HG02678 (cell line): ENCODE data around the gene POLR1A.

Source experiments
- ATAC-seq: cut with Tn5 transposase; IDR thresholded peaks from one replicate; pipeline ENCODE4 v1.9.1; 2021; ENCODE audit warnings: mild to moderate bottlenecking, moderate library complexity; ENCODE audit not compliant: unreplicated experiment

The POLR1A gene

DNA sequence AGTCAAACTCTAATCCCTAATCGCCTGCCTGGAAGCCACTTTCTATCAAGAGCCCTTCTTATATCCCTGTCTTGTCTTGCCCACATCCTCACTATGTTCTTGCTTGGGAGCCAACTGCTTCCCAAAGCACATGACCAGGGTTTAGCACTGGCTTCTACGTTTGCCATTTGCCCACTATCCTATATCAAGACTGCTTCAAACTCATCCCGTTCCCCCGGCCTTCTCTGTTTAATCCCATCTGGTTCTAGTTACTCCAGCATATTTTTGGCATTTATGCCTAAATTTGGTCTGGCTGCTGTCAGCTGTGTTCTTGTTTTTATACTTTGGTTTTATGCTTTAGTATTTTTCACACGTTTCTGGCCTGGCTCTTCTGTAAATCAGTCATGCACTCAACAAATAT, 40.2 kb downstream of the POLR1A start:
- no peak for ATAC-seq

DNA sequence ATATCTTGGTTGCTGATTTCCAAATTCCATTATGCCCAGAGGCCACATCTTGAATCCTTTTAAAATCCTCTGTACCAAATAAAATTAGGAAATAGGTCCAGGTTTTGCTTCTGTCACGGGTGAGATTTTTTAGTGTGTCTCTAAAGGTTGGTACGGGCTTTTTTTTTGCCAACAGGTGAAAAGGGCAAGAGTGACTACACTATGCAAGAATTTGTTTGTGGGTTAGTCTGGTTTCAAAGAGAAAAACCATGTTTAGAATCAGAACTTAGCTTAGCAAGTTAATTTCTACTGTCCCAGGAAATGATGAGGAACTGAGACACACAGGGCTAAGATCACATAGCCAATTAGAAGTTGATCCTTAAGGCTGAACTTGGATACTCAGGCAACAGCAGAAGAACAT, 41.7 kb downstream of the POLR1A start:
- no peak for ATAC-seq

DNA sequence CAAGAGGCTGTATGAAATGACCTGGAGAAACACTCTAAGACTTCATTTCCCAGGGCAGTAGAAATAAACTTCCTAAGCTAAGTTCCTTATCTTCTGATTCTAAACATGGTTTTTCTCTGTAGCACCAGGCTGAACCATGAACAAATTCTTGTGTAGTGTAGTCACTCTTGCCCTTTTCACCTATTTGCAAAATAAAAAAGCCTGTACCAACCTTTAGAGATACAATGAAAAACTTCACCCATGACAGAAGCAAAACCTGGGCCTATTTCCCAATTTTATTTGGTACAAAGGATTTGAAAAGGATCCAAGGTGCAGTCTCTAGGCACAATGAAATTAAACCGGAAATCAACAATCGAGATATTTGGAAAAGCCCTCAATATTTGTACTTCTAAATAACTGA, 43.6 kb downstream of the POLR1A start:
- ATAC-seq = no peak

DNA sequence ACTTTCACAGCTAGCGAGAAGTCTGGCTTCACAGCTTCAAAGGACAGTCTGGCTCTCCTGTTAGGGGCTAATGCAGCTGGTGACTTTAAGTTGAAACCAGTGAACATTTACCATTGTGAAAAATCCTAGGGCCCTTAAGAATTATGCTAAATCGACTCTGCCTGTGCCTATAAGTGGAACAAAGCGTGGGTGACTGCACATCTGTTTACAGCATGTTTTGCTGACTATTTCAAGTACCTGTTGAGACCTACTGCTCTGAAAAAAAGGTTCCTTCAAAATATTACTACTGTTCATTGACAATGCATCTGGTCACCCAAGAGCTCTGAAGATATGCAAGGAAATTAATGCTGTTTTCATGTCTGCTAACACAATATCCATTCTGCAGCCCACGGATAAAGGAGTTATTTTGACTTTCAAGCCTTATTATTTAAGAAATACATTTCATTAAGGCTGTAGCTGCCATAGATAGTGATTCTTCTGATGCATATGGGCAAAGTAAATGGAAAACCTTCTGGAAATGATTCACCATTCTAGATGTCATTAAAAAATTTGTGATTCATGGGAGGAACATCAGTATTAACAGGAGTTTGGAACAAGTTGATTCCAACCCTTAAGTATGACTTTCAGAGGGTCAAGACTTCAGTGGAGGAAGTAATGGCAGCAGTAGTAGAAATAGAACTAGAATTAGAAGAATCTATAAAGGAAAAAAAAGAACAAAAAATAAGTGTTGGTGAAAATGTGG, 48.9 kb downstream of the POLR1A start:
- no peak for ATAC-seq

DNA sequence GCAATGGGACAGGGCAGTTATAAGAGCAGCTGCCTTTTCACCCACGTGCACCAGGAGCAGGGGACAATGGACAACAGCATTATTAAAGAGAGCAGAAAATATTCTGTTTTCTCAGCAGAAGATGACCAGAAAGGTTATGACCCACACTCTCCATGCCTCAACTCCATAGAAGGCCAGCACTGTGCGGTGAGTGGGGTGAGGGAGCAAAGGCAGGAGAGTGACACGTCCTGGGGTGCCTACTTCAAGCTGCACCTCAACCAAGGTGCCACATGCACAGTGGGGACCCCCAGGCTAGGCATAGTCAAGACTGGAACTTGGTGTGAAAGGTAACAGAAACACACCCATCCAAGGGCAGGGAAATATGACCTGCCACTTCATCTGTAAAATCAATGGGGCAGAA, 50.4 kb downstream of the POLR1A start:
- no peak for ATAC-seq

DNA sequence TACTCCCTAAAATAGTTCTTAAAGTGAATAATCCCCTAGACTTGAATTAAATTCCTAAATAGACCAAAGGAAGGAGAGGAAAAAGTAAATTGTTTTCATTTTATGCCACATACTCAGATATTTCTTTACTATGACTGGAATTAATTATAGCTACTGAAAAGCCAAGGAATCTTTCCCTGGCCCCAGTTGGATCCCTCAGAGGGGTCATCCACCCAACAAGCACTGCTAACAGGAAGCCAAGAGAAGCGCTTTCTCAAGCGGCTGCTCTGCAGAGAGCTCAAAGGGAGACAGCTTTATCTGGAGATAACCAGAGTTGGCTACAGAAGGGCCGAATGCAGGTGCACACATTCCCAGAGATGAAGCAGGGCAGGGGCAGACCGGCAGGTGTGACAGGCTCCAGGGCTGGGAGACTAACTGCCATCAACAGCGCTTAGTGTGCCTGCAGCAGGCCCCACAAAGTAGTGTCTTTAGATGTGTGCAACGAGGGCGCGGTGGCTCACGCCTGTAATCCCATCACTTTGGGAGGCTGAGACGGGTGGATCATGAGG, 51.1 kb downstream of the POLR1A start:
- ATAC-seq = no peak

DNA sequence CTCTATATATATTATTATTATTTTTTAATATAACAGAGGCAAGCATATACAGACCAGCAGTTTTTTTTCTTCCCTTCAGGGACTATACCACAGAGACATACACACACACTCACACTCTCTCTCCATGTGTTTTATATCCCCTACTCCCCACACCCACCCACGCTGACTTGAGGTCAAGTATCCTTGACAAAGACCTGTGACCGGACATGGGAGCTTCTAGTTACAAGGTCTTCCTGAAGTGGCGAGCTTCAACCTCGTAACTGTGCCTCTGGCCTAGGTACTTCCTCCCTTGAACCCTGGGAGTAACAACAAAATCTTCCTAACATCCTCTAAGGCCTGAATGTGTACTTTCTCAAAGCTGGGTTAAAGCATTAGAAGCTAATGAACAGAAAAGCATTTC, 52.5 kb downstream of the POLR1A start:
- no peak for ATAC-seq

DNA sequence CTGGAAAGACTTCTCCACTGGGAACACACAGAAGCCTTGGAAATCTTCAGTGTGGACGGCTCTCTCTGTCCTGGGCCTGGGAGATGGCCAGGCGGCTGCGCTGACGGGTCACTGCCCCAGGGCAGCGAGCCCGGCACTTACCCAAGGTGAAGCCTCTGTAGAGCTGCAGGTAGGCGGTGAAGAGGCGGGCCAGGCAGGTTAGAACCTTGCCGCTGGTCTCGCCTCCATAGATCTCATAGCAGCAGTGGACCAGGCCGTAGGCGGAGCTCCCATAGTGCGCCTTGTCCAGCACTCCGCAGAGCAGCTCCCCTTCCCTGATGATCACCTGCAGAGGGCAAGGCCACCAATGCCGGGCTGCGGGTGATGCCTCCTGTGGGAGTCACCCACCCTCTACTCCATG, 53.0 kb downstream of the POLR1A start:
- no peak for ATAC-seq

DNA sequence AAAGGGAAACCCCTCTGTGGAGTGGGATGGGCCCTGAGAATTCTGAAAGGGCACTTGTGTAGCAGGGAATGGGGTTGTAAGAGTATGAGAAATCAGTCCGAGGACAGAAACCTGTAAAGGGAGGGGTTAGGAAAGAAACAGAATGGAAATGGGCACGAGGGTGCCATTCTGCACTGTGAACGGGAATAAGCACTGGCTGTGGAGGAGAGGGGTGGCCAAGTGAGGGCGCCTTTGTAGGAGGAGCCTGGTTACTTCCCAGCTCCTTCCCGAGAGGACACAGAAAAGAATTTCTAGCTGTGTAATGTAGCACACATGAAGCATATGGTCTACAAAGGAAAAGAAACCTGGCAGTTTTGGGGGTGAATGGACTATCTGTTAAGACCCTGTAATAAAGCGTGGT, 53.4 kb downstream of the POLR1A start:
- ATAC-seq = no peak

DNA sequence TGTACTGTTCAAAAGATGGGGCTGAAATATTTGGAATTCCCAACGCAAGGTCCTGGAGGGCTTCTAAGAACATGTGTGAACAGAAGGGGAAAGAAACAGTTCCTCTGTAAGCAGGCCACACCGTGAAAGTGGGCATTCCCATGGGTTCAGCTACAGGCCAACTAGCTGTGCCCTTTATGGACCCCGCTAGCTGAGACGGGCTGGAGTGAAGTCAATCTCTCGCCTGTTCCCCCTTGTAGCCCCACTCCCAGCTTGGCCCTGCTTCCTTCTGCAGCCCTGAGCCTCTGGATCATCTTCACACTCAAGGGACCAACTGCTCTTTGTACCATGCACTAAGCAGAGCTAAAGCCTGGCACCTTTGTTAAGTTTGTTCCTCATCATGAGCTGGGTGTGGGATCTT, 55.4 kb downstream of the POLR1A start:
- ATAC-seq = no peak

DNA sequence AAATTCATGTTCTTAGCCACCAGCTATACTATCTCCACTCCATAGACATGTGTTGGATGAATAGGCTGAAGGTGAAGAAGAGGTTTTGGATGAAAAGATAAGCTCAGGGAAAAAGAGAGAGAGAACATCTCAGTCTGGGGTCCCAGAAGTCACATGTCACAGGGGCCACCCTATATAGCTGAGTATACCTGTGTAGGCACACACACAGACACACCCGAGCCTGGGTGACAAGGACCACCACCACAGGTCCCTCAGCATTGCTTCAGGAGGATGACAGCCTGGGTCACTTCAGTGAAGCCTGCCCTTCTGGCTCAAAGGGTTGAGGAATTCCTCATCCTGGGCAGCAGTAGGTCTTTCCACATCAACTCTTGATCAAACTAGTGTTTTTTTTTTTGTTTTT, 56.2 kb downstream of the POLR1A start:
- ATAC-seq = no peak

DNA sequence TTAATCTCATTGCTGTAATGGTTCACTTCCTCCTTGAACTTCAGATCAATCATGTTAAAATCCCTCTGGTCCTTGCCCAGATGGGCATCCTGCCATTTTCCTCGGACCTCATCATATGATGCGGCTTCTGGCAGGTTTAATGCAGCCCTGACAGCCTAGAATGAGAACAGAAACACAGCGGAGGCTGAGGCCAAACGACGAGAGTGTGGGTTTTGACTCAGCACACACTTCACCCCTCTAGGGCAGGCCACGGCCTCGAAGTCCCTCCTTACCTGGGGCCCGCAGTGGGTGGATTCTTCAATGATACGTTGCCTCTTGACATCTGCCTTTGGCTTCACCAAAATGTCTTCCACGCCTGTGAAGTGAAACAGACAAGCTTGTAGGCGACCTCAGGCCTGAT, 56.8 kb downstream of the POLR1A start:
- ATAC-seq = no peak

DNA sequence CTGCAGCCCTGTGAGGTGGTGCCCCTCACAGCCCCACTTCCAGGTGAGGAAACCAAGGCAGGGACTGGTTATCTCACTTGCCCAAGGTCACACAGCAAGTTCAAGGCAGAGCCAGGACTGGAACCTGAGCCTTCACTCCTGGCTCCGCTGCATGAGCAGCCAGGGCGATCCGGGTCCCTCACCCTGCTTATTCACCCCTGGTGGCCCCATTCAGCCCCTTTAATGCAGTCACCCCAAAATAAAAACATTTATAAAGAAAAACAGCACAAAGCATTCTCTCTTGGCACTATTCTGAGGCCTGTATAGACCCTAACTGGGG, 57.3 kb downstream of the POLR1A start:
- no peak for ATAC-seq

DNA sequence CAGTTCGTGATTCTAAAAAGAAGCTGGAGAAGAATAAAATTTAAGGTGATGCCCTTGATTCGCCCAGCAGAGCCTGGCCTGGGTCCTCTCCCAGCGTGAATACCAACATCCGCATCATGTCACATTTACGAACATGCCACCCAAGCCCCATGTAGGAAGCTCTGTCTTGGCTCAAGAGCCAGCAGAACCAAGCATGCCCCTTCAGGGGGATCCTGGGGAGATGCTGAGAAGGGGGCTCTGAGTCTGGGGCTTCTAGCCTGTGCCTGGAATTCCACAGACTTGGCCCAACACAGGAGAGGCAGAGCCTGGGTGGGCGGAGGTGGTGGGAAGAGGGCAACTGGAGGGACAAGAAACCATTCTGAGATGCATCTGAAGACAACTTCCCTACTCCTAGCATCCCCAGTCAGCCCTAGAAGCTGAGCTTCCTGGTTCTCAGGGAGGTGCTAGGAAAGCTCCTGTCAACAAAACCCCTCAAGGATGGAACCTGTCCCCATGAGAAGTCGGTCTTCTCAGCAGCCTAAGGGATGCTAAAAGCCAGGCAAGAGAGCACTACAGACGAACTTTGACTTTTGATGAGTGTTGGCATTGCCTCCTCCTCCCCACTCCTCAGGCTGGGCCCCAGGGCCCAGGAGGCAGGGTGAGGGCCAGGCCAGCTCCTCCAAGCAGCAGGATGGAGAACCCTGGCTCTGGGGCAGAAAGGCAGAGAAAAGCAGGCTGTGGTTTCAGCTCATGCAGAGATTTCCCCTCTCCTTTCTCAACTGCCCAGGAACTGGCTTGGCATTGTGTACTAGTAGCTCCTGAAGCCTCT, 57.9 kb downstream of the POLR1A start:
- no peak for ATAC-seq

DNA sequence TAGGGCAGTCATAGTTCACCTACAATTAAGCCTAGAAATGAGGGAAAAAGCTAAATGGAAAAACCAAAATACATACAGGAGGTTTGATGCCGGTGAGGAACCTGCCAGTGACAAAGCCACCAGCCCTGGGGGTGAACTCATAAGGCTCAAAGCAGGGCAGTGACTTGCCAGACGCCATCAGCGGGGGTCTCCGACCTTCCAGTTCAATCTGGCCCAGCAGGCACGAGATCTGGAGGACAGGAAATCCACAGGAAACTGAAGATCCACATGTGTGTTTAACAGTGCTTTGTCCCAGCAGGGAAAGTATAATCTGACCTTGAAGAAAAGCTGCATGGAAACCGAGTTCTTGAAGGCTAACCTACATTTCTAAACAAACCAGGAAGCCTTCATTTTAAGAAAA, 60.1 kb downstream of the POLR1A start:
- ATAC-seq = no peak

DNA sequence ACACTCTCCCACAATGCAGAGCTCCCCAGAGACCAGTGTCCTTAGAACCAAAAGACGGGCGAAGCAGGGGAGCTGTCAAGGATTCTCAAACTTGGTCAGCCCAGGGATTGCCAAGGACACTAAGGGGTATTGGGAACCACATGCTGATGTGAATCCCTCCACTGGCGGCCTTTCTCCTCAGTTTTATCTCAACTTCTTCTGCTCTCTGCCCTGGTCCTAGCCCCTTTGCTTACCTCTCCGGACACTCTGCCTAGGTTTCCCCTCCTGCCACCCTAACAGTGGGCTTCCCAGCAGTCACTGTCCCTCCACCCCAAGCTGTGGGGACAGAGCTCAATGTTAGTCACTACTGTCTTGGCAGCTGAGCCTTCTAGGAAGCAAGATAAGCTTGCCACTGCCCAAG, 61.1 kb downstream of the POLR1A start:
- no peak for ATAC-seq

DNA sequence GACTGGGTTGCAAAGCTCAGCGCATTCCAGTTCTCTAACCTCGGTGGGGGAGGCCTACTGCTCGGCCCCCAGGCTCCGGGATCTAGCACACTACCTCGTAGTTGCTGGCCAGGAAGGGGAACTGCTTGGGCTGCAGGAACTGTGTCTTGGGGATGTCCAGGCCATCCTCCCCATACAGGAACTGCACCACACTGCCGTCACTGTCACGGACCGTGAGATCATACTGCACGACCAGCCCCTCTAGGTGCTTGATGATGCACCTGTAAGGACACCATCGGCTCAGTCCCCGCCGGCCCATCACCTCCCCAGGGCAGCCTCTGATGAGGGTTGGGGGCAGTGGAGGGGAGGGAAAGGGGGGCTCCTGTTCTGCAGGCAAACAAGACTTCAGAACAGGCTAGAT, 61.6 kb downstream of the POLR1A start:
- no peak for ATAC-seq

DNA sequence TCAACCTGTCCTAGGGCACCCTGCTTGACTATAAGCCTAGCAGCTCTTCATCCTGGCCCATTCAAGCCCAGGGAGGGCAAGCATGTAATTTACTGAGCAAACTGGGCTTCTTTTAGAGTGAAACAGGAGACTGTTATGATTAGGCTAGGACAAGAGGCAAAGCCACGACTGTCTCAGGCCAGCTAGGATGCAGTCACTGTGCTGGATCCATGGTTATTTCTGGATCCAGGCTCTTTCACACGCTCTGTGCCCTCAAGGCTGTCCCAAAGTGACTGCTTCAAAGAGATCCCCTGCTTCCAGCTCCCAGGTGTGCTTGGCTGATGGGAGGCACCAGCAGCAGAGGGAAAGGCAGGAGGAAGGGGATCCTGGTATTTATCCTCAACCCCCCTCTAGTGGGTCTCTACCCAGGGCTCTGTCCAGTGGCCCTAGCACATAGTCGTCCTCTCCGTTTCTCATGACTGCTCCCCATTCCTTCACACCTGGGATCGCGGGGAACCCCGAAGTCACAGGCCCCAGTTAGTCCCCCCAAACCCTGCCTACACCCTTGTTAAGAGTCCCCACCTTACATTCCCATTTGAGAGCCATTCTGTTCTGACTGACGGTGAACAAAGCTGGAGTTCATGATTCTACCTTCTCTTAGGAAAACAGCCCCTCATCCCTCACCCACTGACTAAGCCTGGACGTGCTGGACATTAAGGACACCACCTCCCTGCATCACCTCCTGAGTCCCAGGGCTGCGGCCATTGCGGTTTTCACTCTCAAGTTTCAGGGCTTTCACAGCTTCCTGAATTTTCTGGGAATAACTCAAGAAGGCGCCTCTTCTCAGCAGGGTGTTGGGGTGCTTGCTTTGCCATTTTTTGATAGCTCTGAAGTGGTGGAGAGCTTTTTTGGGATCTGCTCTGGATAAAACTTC, 63.2 kb downstream of the POLR1A start:
- no peak for ATAC-seq

DNA sequence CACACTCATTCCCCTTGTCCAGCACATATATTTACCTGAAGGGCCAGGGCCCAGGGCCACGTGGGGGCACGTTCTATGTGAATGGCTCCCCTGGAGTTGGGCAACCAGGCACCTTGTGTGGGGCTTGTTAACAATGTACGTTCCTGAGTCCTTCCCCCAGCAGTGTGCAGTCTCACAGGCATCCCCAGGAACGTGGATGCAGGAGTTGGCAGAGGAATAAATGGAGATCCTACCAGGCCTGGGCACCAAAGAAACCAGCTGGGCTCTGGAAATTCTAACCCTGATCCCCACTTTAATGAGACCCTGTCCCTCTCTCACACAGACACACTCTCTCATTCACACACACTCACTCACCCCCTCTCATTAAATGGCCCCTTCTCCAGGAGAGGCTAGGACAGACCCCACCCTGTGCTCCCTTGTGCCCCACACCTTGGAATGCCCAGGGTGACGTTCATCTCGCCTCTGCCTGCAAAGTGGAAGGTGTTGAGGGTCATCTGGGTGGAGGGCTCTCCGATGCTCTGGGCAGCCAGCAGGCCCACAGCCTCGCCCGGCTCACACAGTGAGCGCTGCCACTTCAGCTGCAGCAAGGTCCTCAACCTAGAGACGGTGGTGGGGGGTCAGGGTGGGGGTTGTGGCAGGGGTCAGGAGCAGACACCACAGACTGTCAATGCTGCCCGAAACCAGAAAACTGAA, 65.6 kb downstream of the POLR1A start:
- ATAC-seq = no peak

DNA sequence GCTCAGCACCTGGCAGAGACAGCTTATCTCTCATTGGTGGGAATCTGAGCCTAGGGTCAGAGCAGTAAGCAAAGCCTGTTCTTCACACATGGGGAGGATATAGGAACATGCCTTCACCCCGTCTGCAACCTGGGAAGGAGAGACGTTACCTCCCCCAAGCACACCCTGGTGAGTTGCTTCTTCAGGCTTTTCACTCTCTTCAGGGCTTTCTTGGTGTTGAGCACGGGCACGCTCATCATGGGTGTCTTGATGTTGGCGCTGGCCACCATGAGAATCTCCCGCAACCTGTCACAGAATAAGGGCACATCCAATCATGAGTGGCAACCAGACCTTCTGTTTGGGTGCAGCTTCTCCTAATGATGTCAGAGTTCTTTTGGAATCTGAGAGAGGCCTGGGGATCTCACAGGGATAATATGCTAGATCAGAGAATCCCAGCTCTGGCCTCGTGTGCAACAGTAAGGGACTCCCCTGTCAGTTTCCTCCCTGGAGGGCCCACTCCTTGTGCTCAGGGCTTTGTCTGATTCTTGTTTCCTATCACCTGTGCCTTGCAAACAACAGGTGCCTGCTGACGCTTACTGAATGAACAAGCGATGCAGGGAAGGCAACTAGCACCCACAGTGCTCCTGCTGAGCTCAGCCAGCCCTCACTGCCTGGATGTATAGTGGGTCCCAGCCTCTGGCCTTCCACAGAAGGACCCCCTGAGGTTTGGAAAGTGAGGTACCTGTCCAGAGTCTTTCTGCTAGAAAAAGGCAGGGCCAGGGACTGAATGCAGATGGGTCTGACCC, 66.3 kb downstream of the POLR1A start:
- ATAC-seq = no peak
